LNCaP clone FGC (cell line): Measurements from ENCODE around the gene C16orf74.

Experiments used
- DNase-seq: peaks from one replicate; pipeline ENCODE4 v3.0.0-alpha.2; 2011; ENCODE audit warnings: low read depth
- H3K4me3 ChIP-seq: 2 replicates; pipeline ENCODE4 v1.5.1; 2011; ENCODE audit warnings: mild to moderate bottlenecking, low read depth, low read length, control low read depth
- TF ChIP-seq, protein P1 (sequence below): IDR thresholded peaks from 2 replicates; pipeline ENCODE4 v1.5.1; 2012; ENCODE audit warnings: mild to moderate bottlenecking; ENCODE audit not compliant: control insufficient read depth, insufficient read depth; ENCODE audit errors: extremely low read depth

The C16orf74 gene

DNA sequence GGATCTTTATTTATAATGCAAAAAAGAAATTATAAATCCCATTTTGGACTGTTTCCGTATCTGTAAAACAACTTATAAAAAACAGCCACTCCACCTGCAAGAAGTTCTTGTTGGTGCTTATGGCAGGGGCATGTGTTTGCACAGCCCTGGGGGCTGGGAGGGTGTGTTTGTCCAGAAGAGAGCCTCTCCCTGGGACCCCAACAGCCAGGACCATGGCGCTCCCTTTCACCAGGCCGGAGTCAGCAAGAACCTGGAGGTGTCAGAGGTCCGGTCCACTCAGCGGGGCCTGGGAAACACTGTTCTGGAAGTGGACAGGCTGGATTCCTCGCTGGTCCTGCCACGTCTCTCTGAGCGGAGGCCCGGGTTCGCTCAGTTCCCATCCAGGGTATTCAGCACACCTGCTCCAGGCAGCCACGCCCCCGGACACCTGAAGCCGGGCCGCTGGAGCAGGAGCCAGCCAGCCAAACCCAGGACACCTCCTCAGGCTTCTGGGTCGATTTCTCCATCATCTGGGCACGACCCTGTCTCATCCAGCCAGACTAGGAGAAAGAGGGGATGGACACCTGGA is 43.3 kb downstream of the C16orf74 start:
- TF ChIP-seq, protein P1, sequence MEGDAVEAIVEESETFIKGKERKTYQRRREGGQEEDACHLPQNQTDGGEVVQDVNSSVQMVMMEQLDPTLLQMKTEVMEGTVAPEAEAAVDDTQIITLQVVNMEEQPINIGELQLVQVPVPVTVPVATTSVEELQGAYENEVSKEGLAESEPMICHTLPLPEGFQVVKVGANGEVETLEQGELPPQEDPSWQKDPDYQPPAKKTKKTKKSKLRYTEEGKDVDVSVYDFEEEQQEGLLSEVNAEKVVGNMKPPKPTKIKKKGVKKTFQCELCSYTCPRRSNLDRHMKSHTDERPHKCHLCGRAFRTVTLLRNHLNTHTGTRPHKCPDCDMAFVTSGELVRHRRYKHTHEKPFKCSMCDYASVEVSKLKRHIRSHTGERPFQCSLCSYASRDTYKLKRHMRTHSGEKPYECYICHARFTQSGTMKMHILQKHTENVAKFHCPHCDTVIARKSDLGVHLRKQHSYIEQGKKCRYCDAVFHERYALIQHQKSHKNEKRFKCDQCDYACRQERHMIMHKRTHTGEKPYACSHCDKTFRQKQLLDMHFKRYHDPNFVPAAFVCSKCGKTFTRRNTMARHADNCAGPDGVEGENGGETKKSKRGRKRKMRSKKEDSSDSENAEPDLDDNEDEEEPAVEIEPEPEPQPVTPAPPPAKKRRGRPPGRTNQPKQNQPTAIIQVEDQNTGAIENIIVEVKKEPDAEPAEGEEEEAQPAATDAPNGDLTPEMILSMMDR, result no peak
- no peak overlapping the region for H3K4me3 ChIP-seq
- no peak for DNase-seq

DNA sequence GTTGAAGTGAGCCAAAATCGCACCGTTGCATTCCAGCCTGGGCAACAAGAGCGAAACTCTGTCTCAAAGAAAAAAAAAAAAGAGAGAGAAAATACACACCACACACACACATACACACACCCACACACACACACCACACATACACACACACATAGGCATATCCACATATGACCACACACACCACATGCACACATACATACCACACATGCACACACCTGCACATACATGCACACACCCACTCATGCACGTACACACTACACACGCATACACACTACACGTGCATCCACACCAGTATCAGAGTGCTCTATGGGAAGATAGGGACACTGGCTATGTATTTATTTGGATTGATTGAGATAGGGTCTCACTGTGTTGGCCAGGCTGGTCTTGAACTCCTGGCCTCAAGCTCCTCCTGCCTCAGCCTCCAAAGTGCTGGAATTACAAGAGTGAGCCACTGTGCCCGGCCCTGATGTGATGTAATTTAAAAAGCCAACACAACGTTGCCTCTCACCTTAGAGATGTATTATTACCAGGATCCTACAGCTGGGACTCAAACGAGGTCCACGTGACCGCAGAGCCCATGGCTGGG is 44.4 kb downstream of the C16orf74 start:
- TF ChIP-seq, protein P1, result no peak
- no peak overlapping the region for H3K4me3 ChIP-seq
- DNase-seq, result no peak

DNA sequence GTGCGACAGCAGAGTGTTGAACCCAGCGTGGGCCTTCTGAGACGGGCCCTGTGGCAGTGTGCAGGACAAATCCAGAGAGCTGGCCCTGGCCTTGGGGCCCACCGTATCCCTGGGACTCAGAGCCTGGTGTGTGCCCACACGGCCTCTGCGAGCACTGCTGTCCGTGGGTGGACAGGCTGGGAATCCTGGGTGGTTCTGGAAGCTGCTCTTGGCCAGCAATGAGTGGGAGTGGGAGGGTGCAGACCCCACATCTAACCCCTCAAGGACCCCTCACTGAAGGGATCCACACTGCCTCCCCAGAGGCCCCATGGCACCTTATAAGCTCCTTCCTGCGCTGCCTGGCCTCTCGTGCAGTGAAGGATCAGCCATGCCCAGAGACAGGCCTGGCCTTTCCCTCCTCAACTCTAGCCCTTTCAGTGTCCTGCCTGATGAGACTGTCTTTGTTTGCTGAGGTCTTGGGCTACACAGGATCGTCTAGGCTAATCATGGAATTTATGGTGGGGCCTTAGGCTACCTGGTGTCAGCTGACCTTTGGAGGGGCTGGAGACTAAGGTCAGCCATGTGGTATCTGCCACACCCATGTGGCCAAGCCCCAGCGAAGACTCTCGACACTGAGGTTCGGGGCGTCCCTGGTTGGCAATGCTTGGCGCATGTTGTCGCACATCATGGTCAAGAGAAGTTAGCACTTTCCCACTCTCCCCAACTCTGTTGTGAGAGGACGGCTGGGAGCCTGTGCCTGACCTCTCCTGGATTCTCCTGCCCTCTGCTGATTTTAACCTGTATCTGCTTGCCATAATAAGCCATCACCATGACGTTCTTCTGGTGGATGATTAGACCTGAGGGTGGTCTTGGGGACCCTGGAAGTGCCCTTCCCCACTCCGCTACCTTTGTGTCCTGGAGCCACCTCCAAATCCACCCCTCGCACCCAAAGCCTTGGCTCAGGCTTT is 45.7 kb downstream of the C16orf74 start:
- DNase-seq, result no peak
- H3K4me3 ChIP-seq, result no peak overlapping the region
- TF ChIP-seq, protein P1, result no peak

DNA sequence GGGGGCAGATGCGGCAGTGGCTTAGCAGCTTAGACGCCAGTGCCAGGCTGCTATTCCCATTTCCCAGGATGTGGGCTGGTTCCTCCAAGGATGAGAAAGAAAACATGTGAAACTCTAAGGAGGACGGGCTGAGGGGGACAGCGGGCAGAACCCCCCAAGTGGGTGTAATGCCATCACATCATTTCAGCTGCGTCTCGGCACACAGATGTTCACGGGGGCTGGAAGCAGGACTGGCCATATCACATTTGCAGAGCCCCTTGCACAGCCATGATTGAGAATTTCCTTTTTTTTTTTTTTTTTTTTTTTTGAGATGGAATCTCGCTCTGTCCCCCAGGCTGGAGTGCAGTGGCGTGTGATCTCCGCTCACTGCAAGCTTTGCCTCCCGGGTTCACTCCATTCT is 46.9 kb downstream of the C16orf74 start:
- TF ChIP-seq, protein P1, result no peak
- DNase-seq, result no peak
- H3K4me3 ChIP-seq, result no peak overlapping the region

DNA sequence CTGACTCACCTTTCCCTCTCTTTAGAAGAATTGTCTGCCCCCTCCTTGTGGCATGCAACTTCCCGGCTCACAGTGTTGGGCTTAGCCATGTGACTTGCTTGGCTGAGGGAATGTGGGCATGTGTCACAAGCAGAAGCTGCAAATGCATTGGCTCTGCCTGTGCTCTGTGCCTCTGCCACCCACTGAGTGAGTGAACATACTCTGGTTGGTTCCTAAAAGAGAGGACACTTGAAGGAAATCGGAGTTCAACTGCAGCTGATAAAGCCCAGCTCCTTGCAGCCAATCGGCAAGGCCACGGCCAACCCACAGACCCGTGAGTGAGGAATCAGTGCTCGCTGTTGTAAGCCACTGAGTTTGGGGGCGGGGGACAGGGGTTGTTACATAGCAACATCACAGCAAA is 51.3 kb downstream of the C16orf74 start:
- no peak overlapping the region for H3K4me3 ChIP-seq
- TF ChIP-seq, protein P1, result no peak
- no peak for DNase-seq

DNA sequence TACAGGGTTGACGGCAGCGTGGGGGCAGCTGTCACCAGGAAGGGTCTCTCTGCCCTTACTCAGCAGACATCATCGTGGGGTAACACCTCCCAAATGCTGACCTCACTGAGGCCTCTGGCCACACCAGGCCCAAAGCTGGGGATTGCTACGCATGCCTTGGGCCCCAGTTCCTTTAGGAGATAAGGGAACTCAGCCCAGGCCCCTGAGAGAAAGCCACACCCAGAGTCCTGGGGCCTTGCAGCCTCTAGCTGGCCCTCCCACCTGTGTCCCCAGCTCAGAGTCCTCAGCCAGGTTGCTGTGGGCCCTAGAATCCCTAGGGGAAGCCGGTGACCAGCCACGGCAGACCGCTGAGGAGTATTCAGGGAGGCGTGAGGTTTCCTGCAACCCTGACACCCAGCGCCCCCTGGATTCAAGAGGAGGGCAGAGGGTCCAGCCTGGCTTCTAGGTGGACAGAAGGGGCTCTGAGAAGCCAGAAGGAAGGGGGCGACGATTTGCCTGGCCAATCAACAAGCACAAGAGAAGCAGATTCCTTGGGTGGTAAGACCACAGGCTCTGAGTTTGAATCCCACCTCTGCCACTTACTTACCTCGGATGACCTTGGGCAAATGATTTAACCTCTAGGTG is 51.8 kb downstream of the C16orf74 start:
- no peak overlapping the region for H3K4me3 ChIP-seq
- DNase-seq, result no peak
- TF ChIP-seq, protein P1, result no peak
